Ishikawa (cell line): ENCODE measurements around the gene PITPNB.

Source experiments
- CEBPB ChIP-seq: IDR thresholded peaks from 2 replicates; pipeline ENCODE4 v1.6.1; 2012
- CREB1 ChIP-seq: IDR thresholded peaks from 2 replicates; pipeline ENCODE4 v1.6.1; 2012; ENCODE audit warnings: low read depth
- EGR1 ChIP-seq: IDR thresholded peaks from 2 replicates; pipeline ENCODE4 v1.6.1; 2012
- EP300 ChIP-seq: IDR thresholded peaks from 2 replicates; pipeline ENCODE4 v1.6.1; 2012; ENCODE audit warnings: borderline replicate concordance
- NFIC ChIP-seq: IDR thresholded peaks from 2 replicates; pipeline ENCODE4 v1.6.1; 2012
- RAD21 ChIP-seq: IDR thresholded peaks from 2 replicates; pipeline ENCODE4 v1.6.1; 2012; ENCODE audit warnings: low read depth
- TAF1 ChIP-seq: IDR thresholded peaks from 2 replicates; pipeline ENCODE4 v1.6.1; 2012; ENCODE audit warnings: low read depth, mild to moderate bottlenecking
- TEAD4 ChIP-seq: IDR thresholded peaks from 2 replicates; pipeline ENCODE4 v1.6.1; 2012
- YY1 ChIP-seq: IDR thresholded peaks from 2 replicates; pipeline ENCODE4 v1.6.1; 2012; ENCODE audit warnings: low read depth
- ZBTB7A ChIP-seq: IDR thresholded peaks from 2 replicates; pipeline ENCODE4 v1.6.1; 2012; ENCODE audit warnings: low read depth
- TF ChIP-seq, protein P1 (sequence below): IDR thresholded peaks from 2 replicates; pipeline ENCODE4 v1.6.1; 2012; ENCODE audit warnings: low read depth, mild to moderate bottlenecking
- TF ChIP-seq, protein P2 (sequence below): IDR thresholded peaks from 2 replicates; pipeline ENCODE4 v1.6.1; 2012
- TF ChIP-seq, protein P3 (sequence below): IDR thresholded peaks from 2 replicates; pipeline ENCODE4 v1.6.1; 2012

DNA sequence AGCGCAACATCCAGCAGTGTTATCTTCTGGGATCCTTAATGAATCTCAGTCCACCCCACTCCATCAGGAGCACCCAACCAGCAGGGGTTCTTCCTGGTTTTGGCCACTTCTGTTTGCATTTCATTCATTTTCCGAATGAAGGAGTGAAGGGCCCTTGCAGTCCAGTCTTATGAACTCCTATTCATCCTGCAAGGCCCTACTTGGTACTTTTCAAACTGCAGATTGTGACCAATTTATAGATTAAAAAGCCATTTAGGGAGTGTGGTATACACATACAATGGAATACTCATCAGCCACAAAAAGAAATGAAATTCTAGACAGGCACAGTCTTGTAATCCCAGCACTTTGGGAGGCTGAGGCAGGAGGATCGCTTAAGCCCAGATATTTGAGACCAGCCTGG, 107.3 kb downstream of the PITPNB start:
- TF ChIP-seq, protein P1, sequence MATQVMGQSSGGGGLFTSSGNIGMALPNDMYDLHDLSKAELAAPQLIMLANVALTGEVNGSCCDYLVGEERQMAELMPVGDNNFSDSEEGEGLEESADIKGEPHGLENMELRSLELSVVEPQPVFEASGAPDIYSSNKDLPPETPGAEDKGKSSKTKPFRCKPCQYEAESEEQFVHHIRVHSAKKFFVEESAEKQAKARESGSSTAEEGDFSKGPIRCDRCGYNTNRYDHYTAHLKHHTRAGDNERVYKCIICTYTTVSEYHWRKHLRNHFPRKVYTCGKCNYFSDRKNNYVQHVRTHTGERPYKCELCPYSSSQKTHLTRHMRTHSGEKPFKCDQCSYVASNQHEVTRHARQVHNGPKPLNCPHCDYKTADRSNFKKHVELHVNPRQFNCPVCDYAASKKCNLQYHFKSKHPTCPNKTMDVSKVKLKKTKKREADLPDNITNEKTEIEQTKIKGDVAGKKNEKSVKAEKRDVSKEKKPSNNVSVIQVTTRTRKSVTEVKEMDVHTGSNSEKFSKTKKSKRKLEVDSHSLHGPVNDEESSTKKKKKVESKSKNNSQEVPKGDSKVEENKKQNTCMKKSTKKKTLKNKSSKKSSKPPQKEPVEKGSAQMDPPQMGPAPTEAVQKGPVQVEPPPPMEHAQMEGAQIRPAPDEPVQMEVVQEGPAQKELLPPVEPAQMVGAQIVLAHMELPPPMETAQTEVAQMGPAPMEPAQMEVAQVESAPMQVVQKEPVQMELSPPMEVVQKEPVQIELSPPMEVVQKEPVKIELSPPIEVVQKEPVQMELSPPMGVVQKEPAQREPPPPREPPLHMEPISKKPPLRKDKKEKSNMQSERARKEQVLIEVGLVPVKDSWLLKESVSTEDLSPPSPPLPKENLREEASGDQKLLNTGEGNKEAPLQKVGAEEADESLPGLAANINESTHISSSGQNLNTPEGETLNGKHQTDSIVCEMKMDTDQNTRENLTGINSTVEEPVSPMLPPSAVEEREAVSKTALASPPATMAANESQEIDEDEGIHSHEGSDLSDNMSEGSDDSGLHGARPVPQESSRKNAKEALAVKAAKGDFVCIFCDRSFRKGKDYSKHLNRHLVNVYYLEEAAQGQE = no peak
- no peak for TF ChIP-seq YY1
- no peak for TF ChIP-seq ZBTB7A
- no peak for TF ChIP-seq EP300
- TF ChIP-seq CREB1 = no peak
- no peak for TF ChIP-seq NFIC
- TF ChIP-seq, protein P2, sequence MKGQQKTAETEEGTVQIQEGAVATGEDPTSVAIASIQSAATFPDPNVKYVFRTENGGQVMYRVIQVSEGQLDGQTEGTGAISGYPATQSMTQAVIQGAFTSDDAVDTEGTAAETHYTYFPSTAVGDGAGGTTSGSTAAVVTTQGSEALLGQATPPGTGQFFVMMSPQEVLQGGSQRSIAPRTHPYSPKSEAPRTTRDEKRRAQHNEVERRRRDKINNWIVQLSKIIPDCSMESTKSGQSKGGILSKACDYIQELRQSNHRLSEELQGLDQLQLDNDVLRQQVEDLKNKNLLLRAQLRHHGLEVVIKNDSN = no peak
- TF ChIP-seq CEBPB = no peak
- no peak for TF ChIP-seq TAF1
- no peak for TF ChIP-seq EGR1
- TF ChIP-seq, protein P3, sequence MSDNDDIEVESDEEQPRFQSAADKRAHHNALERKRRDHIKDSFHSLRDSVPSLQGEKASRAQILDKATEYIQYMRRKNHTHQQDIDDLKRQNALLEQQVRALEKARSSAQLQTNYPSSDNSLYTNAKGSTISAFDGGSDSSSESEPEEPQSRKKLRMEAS = no peak
- no peak for TF ChIP-seq RAD21
- TF ChIP-seq TEAD4 = no peak
